Uterus (tissue), 2 donors: ENCODE measurements around the gene PDZD4.

Experiments
- POLR2A ChIP-seq, 2 donors: fragments of 450-650 bp; IDR thresholded peaks; one replicate each; pipeline ENCODE4 v1.6.1; 2016; ENCODE audit warnings: antibody characterized with exemption in 2 of 2, mild to moderate bottlenecking in 1 of 2, moderate library complexity in 1 of 2
- TF ChIP-seq, protein P1 (sequence below), 4 experiments: fragments of 200-600 bp in 2 of 4; fragments of 450-650 bp in 2 of 4; sonication (generic) in 2 of 4; IDR thresholded peaks; one replicate each; pipeline ENCODE4 v1.5.1; 2016 to 2019; ENCODE audit warnings: antibody characterized with exemption in 4 of 4, mild to moderate bottlenecking in 2 of 4, moderate library complexity in 1 of 4

DNA sequence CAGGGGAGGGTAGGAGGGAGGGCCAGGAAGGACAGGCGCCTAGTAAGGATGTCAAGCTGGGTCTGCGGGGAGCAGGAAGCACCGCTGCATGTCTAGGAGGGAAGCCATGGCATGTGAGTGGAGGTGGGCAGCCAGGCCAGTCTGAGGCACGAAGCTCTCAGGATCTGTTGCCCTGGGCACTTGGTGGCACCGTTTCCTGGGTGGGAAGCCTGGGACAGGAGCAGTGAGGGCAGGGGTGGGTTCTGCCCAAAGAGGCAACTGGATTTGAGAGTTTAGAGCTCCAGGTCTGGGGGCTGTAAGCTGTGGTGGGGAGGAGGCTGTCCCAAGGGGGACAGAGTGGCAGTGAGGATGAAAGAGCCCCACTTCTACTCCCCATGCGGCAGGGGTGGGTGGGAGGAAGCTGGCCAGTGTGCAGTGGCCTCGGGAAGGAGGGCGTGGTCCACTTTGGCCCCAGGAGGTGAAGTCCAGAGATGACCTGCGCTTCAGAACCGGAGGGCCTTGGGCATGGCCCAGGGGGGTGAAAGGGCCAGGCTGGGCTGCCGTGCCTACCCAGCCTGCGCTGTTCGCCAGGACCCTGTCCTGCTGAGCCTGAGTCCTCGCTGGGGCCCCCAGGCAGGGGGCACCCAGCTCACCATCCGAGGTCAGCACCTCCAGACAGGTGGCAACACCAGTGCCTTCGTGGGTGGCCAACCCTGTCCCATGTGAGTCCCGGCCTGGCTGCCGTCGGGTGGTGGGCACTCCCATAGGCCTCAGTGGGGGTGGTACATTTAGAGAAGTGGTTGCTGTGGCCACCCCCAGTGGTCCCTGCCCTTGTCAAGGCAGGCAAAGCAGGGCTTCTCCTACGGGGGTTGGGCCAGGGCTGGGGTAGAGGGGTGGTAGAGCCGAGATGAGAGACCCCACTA is 57.8 kb downstream of the PDZD4 start:
- no peak for TF ChIP-seq POLR2A (IDR thresholded peaks at IDR 0.05)
- TF ChIP-seq, protein P1, sequence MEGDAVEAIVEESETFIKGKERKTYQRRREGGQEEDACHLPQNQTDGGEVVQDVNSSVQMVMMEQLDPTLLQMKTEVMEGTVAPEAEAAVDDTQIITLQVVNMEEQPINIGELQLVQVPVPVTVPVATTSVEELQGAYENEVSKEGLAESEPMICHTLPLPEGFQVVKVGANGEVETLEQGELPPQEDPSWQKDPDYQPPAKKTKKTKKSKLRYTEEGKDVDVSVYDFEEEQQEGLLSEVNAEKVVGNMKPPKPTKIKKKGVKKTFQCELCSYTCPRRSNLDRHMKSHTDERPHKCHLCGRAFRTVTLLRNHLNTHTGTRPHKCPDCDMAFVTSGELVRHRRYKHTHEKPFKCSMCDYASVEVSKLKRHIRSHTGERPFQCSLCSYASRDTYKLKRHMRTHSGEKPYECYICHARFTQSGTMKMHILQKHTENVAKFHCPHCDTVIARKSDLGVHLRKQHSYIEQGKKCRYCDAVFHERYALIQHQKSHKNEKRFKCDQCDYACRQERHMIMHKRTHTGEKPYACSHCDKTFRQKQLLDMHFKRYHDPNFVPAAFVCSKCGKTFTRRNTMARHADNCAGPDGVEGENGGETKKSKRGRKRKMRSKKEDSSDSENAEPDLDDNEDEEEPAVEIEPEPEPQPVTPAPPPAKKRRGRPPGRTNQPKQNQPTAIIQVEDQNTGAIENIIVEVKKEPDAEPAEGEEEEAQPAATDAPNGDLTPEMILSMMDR (IDR thresholded peaks at IDR 0.05): no peak
